AG04450 (cell line): Measurements from ENCODE around the gene SLC10A7. TPM values are rescaled to one million over a fixed set of nuclear protein-coding genes. Genes with fewer than 3 reads are reported as not detected.

Source experiments
- CTCF ChIA-PET: fragments of 300-600, 350-600 bp; formaldehyde crosslinking; extraction: SDS; loops from one replicate; lab custom pipeline; 2022; ENCODE audit warnings: antibody characterized with exemption, inconsistent platforms; lab: Charles Lee
- POLR2A ChIA-PET: fragments of 350-600 bp; formaldehyde crosslinking; extraction: SDS; loops from one replicate; lab custom pipeline; 2021; ENCODE audit warnings: antibody characterized with exemption, inconsistent platforms; lab: Yijun Ruan, JAX
- DNase-seq: peaks from one replicate; pipeline ENCODE4 v3.0.0-alpha.2; 2011; ENCODE audit warnings: low read depth, low spot score
- H3K27ac ChIP-seq: one replicate; pipeline ENCODE4 v1.5.1; 2012; ENCODE audit warnings: low read depth, low read length, control low read depth
- H3K27me3 ChIP-seq: one replicate; pipeline ENCODE4 v1.6.0; 2012; ENCODE audit warnings: low read length; ENCODE audit not compliant: control insufficient read depth, insufficient read depth
- H3K4me3 ChIP-seq: 2 replicates; pipeline ENCODE4 v1.5.1; 2011; ENCODE audit warnings: mild to moderate bottlenecking, low read depth, low read length, control low read depth
- H3K9me3 ChIP-seq: 2 replicates; pipeline ENCODE4 v1.5.1; 2012; ENCODE audit warnings: low read length; ENCODE audit not compliant: control insufficient read depth, insufficient read depth
- polyA plus RNA-seq: library from polyadenylated mRNA; depleted of rRNA; stranded (reverse); fragments of >200 nt; gene quantifications from 2 replicates; pipeline ENCODE4 v1.2.3, GENCODE V29; 2011
- TF ChIP-seq, protein P1 (sequence below): IDR thresholded peaks from 2 replicates; pipeline ENCODE4 v1.5.1; 2011; ENCODE audit warnings: low read depth, low read length, control low read depth, inconsistent platforms

The SLC10A7 gene
- polyA plus RNA-seq, 1 experiment, result 13.8 TPM

DNA sequence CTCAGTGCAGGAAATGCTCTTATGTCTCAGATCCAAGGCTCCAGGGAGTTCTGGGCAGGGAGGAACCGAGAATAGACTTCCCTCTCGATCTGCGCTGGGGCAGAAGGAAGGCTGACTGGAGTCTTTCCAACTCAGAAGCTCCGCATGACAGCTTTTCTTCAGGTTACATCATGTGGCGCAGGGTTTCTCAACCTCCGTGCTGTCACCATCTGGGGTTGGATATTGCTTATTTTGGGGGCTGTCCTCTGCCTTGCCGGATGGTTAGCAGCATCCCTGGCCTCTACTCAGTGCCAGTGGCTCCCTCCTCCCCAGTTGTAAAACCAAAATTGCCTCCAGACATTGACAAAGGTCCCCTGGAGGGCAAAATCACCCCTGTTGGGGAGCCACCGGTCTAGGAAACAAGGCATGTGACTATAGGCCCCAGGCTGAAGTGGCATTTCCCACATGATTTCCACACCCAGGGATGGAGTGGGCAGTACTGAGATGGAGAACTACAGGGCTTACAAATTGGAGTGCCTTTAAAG, 286.0 kb downstream of the SLC10A7 start:
- no peak for DNase-seq
- POLR2A ChIA-PET, result no interaction called here

GRCh38 chr4:146232131-146232722, 289.5 kb downstream of the SLC10A7 start:
- no peak overlapping the region for H3K4me3 ChIP-seq
- TF ChIP-seq, protein P1, sequence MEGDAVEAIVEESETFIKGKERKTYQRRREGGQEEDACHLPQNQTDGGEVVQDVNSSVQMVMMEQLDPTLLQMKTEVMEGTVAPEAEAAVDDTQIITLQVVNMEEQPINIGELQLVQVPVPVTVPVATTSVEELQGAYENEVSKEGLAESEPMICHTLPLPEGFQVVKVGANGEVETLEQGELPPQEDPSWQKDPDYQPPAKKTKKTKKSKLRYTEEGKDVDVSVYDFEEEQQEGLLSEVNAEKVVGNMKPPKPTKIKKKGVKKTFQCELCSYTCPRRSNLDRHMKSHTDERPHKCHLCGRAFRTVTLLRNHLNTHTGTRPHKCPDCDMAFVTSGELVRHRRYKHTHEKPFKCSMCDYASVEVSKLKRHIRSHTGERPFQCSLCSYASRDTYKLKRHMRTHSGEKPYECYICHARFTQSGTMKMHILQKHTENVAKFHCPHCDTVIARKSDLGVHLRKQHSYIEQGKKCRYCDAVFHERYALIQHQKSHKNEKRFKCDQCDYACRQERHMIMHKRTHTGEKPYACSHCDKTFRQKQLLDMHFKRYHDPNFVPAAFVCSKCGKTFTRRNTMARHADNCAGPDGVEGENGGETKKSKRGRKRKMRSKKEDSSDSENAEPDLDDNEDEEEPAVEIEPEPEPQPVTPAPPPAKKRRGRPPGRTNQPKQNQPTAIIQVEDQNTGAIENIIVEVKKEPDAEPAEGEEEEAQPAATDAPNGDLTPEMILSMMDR, result no peak
- no peaks in the 10 kb centered on the region for H3K9me3 ChIP-seq
- no peak for DNase-seq
- ChIA-PET POLR2A (no interaction called here), CTCF (no interaction called here)
- H3K27me3 ChIP-seq, result peaks cover 2% of the 10 kb centered on the region
- H3K27ac ChIP-seq, result no peak overlapping the region

More for the DNA sequence above, 286.0 kb downstream of the SLC10A7 start:
- no peak overlapping the region for H3K4me3 ChIP-seq
- CTCF ChIA-PET, result no interaction called here
- H3K27me3 ChIP-seq, result peaks cover 2% of the 10 kb centered on the region
- no peaks in the 10 kb centered on the region for H3K9me3 ChIP-seq
- TF ChIP-seq, protein P1, result no peak
- H3K27ac ChIP-seq, result no peak overlapping the region

- POLR2A ChIA-PET, result no interaction called here
- no peaks in the 10 kb centered on the region for H3K9me3 ChIP-seq
- CTCF ChIA-PET, result interaction anchor here (1.5 kb wide), 1 partner anchor 10 kb away, joined by 3 read pairs; no protein-coding TSS in a partner anchor
- H3K27me3 ChIP-seq, result peaks cover 2% of the 10 kb centered on the region
- TF ChIP-seq, protein P1, result no peak
- H3K4me3 ChIP-seq, result no peak overlapping the region
- no peak overlapping the region for H3K27ac ChIP-seq
- DNase-seq, result no peak
Measured at GRCh38 chr4:146229406-146229805, 292.3 kb downstream of the SLC10A7 start.

DNA sequence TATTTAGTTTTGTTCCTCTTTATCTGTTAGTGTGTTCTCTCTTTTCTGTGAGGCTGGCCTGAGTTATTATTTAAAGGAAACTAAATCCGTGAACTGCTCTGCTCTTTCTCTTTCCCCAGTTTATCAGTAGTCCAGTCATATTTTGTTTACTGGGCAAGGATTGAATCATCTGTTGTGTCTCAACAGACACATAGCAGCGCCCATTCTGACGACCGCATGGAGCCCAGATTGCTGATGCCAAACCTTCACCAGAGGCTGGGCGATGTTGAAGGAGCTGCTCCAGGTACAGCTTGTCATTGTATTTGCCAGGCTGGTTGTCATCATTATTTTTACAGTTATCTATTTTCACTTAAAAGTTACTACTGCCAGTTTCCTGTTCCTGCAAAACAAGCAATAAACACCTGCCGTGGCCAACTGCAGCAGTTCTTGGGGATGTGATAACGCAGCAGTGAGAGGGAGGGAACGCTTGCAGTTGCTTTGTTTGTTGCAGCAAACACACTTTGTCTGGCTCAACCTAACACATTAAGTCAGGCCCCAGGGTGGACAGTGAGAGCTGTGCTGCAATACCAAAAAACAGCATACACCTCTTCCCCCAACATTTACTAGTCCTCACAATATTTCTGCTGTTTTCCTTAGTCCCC, 297.3 kb downstream of the SLC10A7 start:
- POLR2A ChIA-PET, result no interaction called here
- no peak overlapping the region for H3K27ac ChIP-seq
- H3K9me3 ChIP-seq, result no peaks in the 10 kb centered on the region
- TF ChIP-seq, protein P1, result no peak
- no peak for DNase-seq
- H3K27me3 ChIP-seq, result no peaks in the 10 kb centered on the region
- no peak overlapping the region for H3K4me3 ChIP-seq
- CTCF ChIA-PET, result no interaction called here

GRCh38 chr4:146222313-146222712, 299.4 kb downstream of the SLC10A7 start:
- Histone ChIP-seq H3K9me3 (no peaks in the 10 kb centered on the region), H3K27me3 (no peaks in the 10 kb centered on the region), H3K27ac (no peak overlapping the region), H3K4me3 (no peak overlapping the region)
- DNase-seq, result no peak
- ChIA-PET POLR2A (no interaction called here), CTCF (interaction anchor here (1.4 kb wide), 1 partner anchor 20 kb away, joined by 5 read pairs; no protein-coding TSS in a partner anchor)
- TF ChIP-seq, protein P1, result no peak
